Measurements from ENCODE around the gene NBEAL2.
"Not testable (repeated sequence)": the region's sequence is repeated elsewhere in the genome, so short reads cannot be mapped to it uniquely, and the experiment has no call there.

The NBEAL2 gene

GRCh38 chr3:47010111-47010712 is 30.7 kb downstream of the NBEAL2 start:
- no peak for DNase-seq

- no peak for DNase-seq
Observed at GRCh38 chr3:47010910-47011309, 31.4 kb downstream of the NBEAL2 start.

GRCh38 chr3:47011371-47011770 is 31.9 kb downstream of the NBEAL2 start:
- no peak for DNase-seq

GRCh38 chr3:47012342-47013230 is 33.1 kb downstream of the NBEAL2 start:
- no peak for DNase-seq

GRCh38 chr3:47013231-47013630 is 33.8 kb downstream of the NBEAL2 start:
- DNase-seq: no peak

- no peak for DNase-seq
Observed at GRCh38 chr3:47014036-47014435, 34.6 kb downstream of the NBEAL2 start.

GRCh38 chr3:47015151-47015550 is 35.7 kb downstream of the NBEAL2 start:
- no peak for DNase-seq

- DNase-seq: no peak
Observed at GRCh38 chr3:47016086-47016933, 36.8 kb downstream of the NBEAL2 start.

- no peak for DNase-seq
Observed at GRCh38 chr3:47016934-47017435, 37.5 kb downstream of the NBEAL2 start.

GRCh38 chr3:47017504-47018268 is 38.2 kb downstream of the NBEAL2 start:
- no peak for DNase-seq

- no peak for DNase-seq
Observed at GRCh38 chr3:47018269-47018611, 38.8 kb downstream of the NBEAL2 start.

- DNase-seq: no peak
Observed at GRCh38 chr3:47019201-47019600, 39.7 kb downstream of the NBEAL2 start.

- DNase-seq: no peak
Observed at GRCh38 chr3:47020311-47020710, 40.8 kb downstream of the NBEAL2 start.

- DNase-seq: no peak
Observed at GRCh38 chr3:47022641-47023071, 43.2 kb downstream of the NBEAL2 start.

GRCh38 chr3:47024932-47025331 is 45.5 kb downstream of the NBEAL2 start:
- DNase-seq: peak in 1 of 51 donors; percentile 24

GRCh38 chr3:47026432-47026831 is 47.0 kb downstream of the NBEAL2 start:
- DNase-seq: not testable (repeated sequence)

- DNase-seq: no peak
Observed at GRCh38 chr3:47028146-47028545, 48.7 kb downstream of the NBEAL2 start.

- DNase-seq: no peak
Observed at GRCh38 chr3:47028667-47029066, 49.2 kb downstream of the NBEAL2 start.

GRCh38 chr3:47031041-47031440 is 51.6 kb downstream of the NBEAL2 start:
- not testable (repeated sequence) for DNase-seq

- DNase-seq: peak in 8 of 51 donors; percentile 9 to 44 (median 12)
Observed at GRCh38 chr3:47034868-47035489, 55.5 kb downstream of the NBEAL2 start.

GRCh38 chr3:47035645-47036044 is 56.2 kb downstream of the NBEAL2 start:
- DNase-seq: no peak
